NK-92 (cell line): Measurements from ENCODE around the gene GALNT13.

Source experiments
- DNase-seq: peaks from one replicate; lab custom pipeline; 2025; ENCODE audit not compliant: unreplicated experiment; lab: John Stamatoyannopoulos, UW

Gene GALNT13

GRCh38 chr2:154394600-154394999, 522.9 kb downstream of the GALNT13 start:
- no peak for DNase-seq

DNA sequence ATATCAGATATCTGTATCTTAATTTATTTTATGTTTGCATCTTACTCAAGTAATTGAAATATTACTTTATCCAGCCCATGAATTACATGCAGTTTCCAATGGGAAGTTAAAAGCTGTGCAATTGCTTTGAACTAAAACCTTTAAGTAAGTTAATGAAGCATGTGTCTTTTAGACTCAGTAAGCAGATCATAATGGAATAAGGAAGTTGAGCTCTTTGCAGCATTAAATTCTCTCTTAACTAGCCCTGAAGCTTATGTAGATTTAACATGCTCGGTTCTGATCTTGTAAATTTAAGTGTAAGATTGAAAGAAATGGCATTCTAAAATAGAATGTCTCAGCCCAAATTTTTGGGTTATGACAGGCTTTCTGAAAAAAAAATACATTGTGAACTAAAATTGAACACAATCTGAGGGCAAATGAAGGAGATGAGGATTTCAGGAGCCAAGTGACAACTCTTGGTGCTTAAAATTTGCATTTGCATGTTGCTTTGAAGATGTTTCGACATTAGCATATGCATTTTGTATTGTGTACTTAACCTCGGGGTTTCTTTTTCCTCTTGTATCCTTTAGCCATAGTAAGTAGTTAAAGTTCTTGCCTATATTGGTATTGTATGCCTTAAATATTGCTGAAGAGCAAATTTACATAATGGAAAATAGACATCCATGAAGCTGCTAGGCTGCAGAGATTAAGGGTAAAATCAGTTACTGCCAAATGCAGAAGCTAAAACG, 529.0 kb downstream of the GALNT13 start:
- no peak for DNase-seq

- DNase-seq, result no peak
Observed at GRCh38 chr2:154402213-154402612, 530.5 kb downstream of the GALNT13 start.

- no peak for DNase-seq
Observed at GRCh38 chr2:154403242-154403790, 531.6 kb downstream of the GALNT13 start.

- no peak for DNase-seq
Observed at GRCh38 chr2:154408786-154409185, 537.1 kb downstream of the GALNT13 start.

DNA sequence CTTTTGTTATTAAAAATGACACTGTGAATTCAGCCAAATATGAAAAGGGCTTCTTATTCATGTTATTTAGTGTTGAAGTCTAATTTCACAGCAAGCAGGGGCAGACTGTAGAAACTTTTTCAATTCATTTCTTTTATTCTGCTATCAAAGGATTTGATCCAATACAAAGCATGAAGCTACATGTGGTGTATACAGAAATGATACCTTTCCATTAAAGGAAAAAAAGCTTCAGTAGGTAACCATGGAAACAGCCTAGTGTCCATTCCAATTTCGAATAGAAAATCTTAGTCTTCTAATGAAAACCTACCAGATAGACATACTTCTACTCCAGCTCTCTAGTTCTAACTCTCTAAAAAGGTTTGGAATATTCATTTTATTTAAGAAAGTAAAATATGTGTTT, 550.5 kb downstream of the GALNT13 start:
- DNase-seq, result no peak

DNA sequence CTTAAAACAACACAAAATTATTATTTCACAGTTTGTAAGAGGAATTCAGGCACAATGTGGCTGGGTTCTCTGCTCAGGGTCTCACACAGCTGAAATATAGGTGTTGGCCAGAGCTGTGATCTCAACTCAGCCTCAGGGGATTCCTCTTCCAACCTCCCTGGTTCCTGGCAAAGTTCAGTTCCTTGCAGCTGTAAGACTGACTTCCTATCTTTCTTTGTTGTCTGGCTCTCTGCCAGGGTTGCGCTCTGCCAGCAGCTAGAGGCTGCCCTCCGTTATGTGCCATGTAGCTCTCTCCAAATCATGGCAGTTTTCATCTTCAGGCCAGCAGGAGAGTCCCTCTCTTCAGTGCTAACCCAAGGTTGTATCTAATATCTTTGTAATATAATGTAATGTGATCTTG, 554.3 kb downstream of the GALNT13 start:
- no peak for DNase-seq

DNA sequence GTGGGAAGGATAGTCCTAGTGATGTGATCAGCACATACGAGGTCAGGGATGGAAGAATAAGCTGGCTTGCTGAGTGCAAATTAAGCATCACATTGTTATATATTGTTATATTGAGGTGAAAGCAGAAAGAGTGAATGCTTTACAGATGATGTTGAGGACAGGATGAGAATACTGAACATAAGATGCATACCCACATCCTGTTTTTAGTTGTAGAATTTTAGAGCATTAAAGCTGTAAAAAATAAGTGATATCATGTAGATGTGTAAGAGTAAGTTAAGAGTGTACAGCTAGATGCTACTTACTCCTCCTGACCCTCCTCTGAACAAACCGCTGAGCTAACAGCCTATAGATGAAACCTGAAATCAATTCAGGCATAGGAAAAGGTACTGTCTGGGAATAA, 555.7 kb downstream of the GALNT13 start:
- DNase-seq, result no peak

DNA sequence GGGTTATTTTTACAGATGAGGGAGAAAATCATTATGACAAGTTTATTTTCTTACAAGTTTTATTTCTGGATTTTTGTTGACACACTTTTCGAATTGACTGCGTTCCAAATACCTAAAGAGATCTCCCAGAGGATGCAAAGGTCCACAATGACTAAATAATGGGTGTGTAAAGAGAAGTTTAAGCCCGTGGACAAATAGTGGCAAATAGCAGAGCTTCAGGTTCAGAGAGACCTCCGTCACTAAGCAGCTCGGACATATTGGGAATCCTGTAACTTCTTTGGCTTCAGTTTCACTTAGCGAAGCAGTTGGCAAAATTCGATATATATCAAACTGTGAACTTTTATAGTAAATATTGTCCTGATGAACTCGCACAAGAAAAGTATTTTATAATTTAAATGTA, 556.3 kb downstream of the GALNT13 start:
- no peak for DNase-seq

DNA sequence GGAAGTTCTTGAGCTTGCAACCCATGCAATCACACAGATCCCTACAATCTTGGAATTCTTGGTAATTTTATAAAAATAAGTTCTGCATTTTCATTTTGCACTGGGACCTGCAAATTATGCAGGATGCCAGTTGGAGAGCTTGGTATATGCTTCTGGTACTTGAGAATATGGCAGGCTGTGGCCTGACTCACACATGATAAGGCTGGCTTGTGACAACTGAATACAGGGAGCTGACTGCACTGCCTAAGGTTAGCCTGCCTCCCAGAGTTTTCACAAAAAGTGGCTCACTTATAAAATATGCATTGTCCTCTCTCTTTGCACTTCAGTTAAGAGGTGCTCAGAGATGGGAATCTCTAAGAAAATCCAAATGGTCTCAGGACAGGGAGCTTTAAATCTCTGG, 561.3 kb downstream of the GALNT13 start:
- DNase-seq, result no peak

DNA sequence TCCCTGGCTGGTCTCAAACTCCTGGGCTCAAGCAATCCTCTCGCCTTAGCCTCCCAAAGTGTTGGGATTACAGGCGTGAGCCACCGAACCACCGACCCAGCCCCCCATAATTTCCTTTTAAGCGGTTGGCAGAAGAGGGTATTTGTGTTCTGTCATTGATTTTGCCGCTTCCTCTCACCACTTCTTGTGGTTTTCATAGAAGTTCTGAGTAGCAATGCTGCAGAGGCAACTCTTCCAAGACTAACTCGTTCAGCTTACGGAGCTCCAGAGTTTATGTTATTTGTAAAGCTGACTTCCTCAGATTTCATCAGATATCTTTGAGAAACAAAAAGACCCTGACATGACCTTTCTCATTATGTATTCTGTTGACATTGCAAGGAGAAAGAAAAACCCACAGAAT, 565.4 kb downstream of the GALNT13 start:
- DNase-seq, result no peak

- no peak for DNase-seq
Observed at GRCh38 chr2:154439156-154439555, 567.4 kb downstream of the GALNT13 start.

- DNase-seq, result no peak
Observed at GRCh38 chr2:154443919-154444318, 572.2 kb downstream of the GALNT13 start.

DNA sequence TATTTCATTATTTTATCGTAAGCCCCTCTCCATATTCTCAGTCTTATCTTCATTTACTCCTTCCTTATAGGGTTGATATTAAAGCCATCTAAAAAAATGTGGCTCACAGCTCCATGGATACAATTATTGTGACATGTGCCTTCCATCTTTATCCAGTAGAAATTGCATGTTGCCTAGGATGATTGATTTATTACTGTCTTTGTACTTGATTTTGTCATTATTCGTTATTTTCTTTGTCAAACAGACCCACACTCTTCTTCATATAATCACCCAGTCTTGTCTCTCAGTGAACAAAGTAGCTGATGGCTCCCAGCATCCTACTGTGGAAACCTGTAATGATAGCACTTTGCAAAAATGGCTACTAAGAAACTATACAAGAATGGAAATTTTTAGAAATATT, 574.6 kb downstream of the GALNT13 start:
- DNase-seq, result no peak

GRCh38 chr2:154447727-154448418, 576.2 kb downstream of the GALNT13 start:
- no peak for DNase-seq

DNA sequence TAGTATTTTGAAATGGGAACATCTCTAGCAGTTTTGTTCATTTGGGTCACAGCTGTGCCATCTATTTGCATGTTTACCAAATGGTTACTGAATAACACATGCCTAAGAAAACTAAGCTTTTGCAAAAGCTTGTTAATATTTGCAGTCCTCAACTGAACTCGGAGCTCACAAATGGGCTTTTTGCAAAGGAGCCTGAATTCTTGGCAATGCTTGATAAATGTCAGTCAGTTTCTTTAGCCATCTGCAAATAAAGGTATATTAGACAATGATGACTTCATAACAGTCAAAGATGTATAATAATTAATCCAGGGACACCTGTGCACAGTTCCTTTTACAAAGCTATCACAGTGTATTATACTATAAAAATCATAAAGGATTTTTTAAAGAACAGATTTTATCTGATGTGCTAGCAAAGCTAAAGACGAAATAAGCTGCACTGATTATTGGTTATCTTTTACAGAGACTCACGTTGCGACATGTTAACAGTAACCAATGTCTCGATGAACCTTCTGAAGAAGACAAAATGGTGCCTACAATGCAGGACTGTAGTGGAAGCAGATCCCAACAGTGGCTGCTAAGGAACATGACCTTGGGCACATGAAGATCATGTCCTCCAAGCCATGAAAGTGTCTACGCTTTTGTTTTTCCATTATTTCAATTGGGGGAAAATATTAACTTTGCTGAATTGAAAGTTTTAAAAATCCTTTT, 578.4 kb downstream of the GALNT13 start:
- no peak for DNase-seq

DNA sequence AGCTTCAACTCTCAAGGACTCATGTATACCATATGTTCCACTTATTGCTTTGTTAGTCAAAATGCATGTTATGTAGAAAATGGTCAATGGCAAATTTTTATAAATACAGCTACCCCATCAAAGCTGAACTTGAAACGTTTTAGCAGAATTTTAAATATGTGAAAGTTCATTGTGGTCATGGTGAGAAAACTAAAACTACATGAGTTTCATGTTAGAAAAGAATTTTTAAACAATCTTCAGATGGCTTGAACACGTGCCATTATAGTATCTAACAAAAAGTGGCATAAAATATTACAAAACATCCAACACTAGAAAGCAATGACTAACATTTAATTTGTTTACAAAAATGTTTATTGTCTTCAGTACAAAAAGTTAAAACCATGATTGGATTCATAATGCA, 580.7 kb downstream of the GALNT13 start:
- no peak for DNase-seq

GRCh38 chr2:154452906-154453493, 581.3 kb downstream of the GALNT13 start:
- no peak for DNase-seq

DNA sequence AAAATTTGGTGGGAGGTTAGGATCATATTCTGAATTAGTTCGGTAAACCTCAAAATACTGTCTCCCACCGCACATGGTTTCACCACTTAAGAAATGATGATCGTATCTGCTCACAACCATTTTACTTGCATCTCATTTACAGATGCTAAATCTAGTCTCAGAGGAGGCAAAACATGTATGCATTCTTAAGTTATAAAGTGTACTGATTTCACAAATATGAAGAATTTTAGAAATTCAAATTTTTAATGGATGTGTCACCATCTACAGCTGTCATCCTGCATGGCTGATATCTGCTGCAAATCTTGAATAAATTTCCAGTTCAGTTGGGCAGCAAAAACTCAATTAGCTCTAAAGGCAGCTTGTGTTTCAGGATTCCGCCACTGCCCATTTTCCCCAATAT, 583.4 kb downstream of the GALNT13 start:
- no peak for DNase-seq

GRCh38 chr2:154455866-154456265, 584.1 kb downstream of the GALNT13 start:
- DNase-seq, result no peak

DNA sequence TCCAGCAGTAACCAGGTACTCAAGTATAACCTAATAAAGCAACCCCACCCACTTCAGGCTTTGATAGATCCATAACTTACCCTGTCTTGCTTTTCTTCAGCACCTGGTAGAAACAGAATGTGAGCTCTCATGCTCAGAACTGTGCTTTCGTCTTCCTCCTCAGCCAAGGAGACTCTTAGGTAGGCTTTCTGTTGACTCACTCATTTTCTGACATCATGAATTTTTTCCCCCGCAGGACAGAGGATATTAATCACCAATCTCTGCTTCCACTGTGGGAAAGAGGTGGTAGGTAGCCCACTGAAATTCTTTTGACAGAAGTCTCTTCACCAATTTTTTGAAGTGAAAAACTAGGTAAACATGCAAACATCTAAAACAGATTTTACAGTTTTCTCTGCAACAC, 585.6 kb downstream of the GALNT13 start:
- DNase-seq, result no peak
